Osteoblast (primary cell): ENCODE results near the gene OXLD1. TPM values are rescaled to one million over a fixed set of nuclear protein-coding genes. Genes with fewer than 3 reads are reported as not detected.

Experiments
- DNase-seq: peaks from one replicate; pipeline ENCODE4 v3.0.0; 2011; ENCODE audit warnings: low spot score, mixed read lengths; ENCODE audit not compliant: insufficient read length; ENCODE audit errors: missing footprints
- H2AFZ ChIP-seq: 2 replicates; pipeline ENCODE4 v1.6.0; 2011; ENCODE audit warnings: mild to moderate bottlenecking, low read length
- H3K27ac ChIP-seq: 2 replicates; pipeline ENCODE4 v1.5.1; 2011; ENCODE audit warnings: mild to moderate bottlenecking, low read depth, low read length, moderate library complexity
- H3K27me3 ChIP-seq: 2 replicates; pipeline ENCODE4 v1.6.0; 2012; ENCODE audit warnings: mild to moderate bottlenecking, control low read depth, inconsistent platforms, low read length, moderate library complexity; ENCODE audit not compliant: insufficient read depth
- H3K36me3 ChIP-seq: 2 replicates; pipeline ENCODE4 v1.5.1; 2011; ENCODE audit warnings: mild to moderate bottlenecking, low read length, control low read depth, moderate library complexity; ENCODE audit not compliant: insufficient read depth
- H3K4me1 ChIP-seq: 2 replicates; pipeline ENCODE4 v1.5.1; 2011; ENCODE audit warnings: mild to moderate bottlenecking, low read length, control low read depth, moderate library complexity; ENCODE audit not compliant: insufficient read depth
- H3K4me2 ChIP-seq: 2 replicates; pipeline ENCODE4 v1.6.0; 2011; ENCODE audit warnings: mild to moderate bottlenecking, low read length; ENCODE audit not compliant: insufficient read depth
- H3K4me3 ChIP-seq: fragments of 200-600 bp; sonication (generic); 3 replicates; pipeline ENCODE4 v1.5.1; 2012; ENCODE audit warnings: mild to moderate bottlenecking, low read length, inconsistent platforms; ENCODE audit not compliant: insufficient read depth
- H3K79me2 ChIP-seq: 2 replicates; pipeline ENCODE4 v1.6.0; 2012; ENCODE audit warnings: mild to moderate bottlenecking, low read length, control low read depth, inconsistent platforms; ENCODE audit not compliant: insufficient read depth
- H3K9me3 ChIP-seq: 2 replicates; pipeline ENCODE4 v1.5.1; 2011; ENCODE audit warnings: low read depth, low read length, control low read depth
- H4K20me1 ChIP-seq: 2 replicates; pipeline ENCODE4 v1.6.0; 2012; ENCODE audit warnings: mild to moderate bottlenecking, low read length, control low read depth; ENCODE audit not compliant: insufficient read depth
- total RNA-seq: library from RNA; depleted of rRNA; stranded (reverse); fragments of >200 nt; gene quantifications from 2 replicates; pipeline ENCODE4 v1.2.3, GENCODE V29; 2012
- TF ChIP-seq, protein P1 (sequence below): IDR thresholded peaks from 2 replicates; pipeline ENCODE4 v1.5.1; 2011; ENCODE audit warnings: mild to moderate bottlenecking, low read depth, low read length, moderate library complexity; ENCODE audit errors: extremely low read depth

OXLD1 gene
- total RNA-seq, 1 donor, result 21.0 TPM

GRCh38 chr17:81696218-81696941, 30.0 kb upstream of the OXLD1 start:
- no peak overlapping the region for H3K4me3 ChIP-seq
- H3K9me3 ChIP-seq, result no peaks in the 10 kb centered on the region
- peaks cover 81% of the 10 kb centered on the region for H3K36me3 ChIP-seq
- H3K79me2 ChIP-seq, result peaks cover 80% of the 10 kb centered on the region
- no peak for DNase-seq
- H2AFZ ChIP-seq, result no peak overlapping the region
- H4K20me1 ChIP-seq, result peaks cover 40% of the 10 kb centered on the region
- no peaks in the 10 kb centered on the region for H3K27me3 ChIP-seq
- H3K4me1 ChIP-seq, result no peaks in the 10 kb centered on the region
- TF ChIP-seq, protein P1, sequence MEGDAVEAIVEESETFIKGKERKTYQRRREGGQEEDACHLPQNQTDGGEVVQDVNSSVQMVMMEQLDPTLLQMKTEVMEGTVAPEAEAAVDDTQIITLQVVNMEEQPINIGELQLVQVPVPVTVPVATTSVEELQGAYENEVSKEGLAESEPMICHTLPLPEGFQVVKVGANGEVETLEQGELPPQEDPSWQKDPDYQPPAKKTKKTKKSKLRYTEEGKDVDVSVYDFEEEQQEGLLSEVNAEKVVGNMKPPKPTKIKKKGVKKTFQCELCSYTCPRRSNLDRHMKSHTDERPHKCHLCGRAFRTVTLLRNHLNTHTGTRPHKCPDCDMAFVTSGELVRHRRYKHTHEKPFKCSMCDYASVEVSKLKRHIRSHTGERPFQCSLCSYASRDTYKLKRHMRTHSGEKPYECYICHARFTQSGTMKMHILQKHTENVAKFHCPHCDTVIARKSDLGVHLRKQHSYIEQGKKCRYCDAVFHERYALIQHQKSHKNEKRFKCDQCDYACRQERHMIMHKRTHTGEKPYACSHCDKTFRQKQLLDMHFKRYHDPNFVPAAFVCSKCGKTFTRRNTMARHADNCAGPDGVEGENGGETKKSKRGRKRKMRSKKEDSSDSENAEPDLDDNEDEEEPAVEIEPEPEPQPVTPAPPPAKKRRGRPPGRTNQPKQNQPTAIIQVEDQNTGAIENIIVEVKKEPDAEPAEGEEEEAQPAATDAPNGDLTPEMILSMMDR, result no peak
- no peak overlapping the region for H3K27ac ChIP-seq
- H3K4me2 ChIP-seq, result no peak overlapping the region

DNA sequence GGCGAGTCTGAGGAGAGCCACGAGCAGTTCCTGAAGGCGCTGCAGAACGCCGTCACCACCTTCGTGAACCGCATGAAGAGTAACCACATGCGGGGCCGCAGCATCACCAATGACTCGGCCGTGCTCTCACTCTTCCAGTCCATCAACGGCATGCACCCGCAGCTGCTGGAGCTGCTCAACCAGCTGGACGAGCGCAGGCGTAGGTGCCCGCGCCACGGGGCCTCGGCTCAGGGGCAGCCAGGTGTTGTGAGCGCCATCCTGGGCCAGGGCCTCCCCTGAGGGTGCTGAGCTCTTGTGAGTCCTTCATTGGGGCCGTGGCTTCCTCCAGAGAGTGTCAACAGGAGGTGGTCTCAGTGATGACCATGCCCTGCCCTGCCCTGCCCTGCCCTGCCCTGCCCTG, 29.4 kb upstream of the OXLD1 start:
- H3K79me2 ChIP-seq, result peaks cover 80% of the 10 kb centered on the region
- TF ChIP-seq, protein P1, result no peak

DNA sequence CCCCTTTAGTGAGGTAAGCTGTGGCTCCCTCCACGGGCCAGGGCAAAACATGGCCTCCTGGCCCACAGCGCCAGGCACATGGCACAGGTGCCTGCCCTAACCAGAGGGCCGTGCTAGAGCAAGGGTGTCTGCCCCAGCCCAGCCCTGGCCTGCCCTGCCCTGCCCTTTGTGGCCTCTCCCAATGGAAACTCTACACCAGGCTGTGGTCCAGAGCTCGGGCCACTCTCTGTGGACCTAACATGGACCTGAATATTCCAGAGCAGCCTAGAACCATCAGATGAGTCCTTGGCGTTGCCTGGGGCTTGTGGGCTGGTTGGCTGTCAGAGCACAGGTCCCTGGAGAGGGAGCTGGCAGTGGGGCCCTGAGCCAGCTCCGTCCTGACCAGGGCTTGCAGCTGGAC, 28.8 kb upstream of the OXLD1 start:
- peaks cover 38% of the 10 kb centered on the region for H4K20me1 ChIP-seq
- H3K9me3 ChIP-seq, result no peaks in the 10 kb centered on the region
- no peak overlapping the region for H3K4me3 ChIP-seq
- no peaks in the 10 kb centered on the region for H3K27me3 ChIP-seq
- H3K79me2 ChIP-seq, result peaks cover 80% of the 10 kb centered on the region
- no peaks in the 10 kb centered on the region for H3K4me1 ChIP-seq
- H2AFZ ChIP-seq, result no peak overlapping the region
- H3K36me3 ChIP-seq, result peaks cover 84% of the 10 kb centered on the region
- no peak for DNase-seq
- no peak overlapping the region for H3K4me2 ChIP-seq
- TF ChIP-seq, protein P1, result no peak
- no peak overlapping the region for H3K27ac ChIP-seq

More for the DNA sequence above, 29.4 kb upstream of the OXLD1 start:
- Histone ChIP-seq H3K9me3 (no peaks in the 10 kb centered on the region), H4K20me1 (peaks cover 38% of the 10 kb centered on the region), H3K27ac (no peak overlapping the region), H3K4me2 (no peak overlapping the region), H3K4me3 (no peak overlapping the region), H3K4me1 (no peaks in the 10 kb centered on the region), H3K36me3 (peaks cover 81% of the 10 kb centered on the region), H2AFZ (no peak overlapping the region), H3K27me3 (no peaks in the 10 kb centered on the region)
- DNase-seq, result no peak

- TF ChIP-seq, protein P1, result no peak
- Histone ChIP-seq H4K20me1 (peaks cover 42% of the 10 kb centered on the region), H3K4me2 (no peak overlapping the region), H3K79me2 (peaks cover 83% of the 10 kb centered on the region), H3K4me1 (no peaks in the 10 kb centered on the region), H3K27me3 (no peaks in the 10 kb centered on the region), H3K9me3 (no peaks in the 10 kb centered on the region), H2AFZ (no peak overlapping the region), H3K4me3 (no peak overlapping the region), H3K27ac (no peak overlapping the region), H3K36me3 (peaks cover 88% of the 10 kb centered on the region)
- DNase-seq, result no peak
These were observed 28.4 kb upstream of the OXLD1 start for GRCh38 chr17:81694810-81695209.
